ENCODE measurements around the gene CARHSP1. TPM values are rescaled to one million over a fixed set of nuclear protein-coding genes. Genes with fewer than 3 reads are reported as not detected.

The CARHSP1 gene
- total and polyA plus RNA-seq, 9 of the 15 experiments (the other 6 are each of a cell fraction or from before 2014, with no cell fraction given), result 5.8 to 114 (median 41.1) TPM

DNA sequence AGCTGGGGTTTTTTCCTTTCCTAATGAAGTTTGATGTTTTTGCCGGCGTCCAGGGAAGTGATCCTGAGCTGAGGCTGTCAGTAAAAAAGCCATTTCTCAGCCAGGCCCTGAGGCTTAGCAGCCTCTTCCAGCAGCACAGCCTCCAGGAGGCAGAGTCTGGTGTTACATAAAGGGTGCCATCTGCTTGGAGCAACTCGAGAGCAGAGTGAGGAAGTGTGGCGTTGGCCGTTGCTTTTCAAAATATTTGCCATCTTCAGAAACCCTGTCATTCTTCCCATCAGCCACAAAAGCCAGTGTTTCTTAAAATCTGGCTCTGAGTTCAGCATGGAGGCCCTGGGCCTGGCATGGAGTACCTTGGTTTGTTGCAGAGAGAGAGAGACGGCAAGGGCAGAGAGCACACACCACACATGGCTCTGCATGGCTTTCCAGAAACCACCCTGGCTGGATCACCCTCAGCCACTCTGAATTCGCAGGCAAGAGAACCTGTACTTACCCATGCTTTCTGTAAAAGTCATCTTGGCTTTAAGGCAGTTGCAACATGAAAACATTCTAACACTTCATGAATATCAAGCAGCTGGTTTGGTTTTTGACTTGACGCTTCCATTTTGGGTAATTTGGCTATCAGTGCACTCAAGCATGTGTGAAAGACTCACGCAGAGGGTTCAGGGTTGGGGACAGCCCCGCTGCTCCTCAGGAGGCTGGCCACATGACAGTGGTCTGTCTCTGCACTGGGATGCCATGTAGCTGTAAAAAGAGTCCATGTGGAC is 50.1 kb downstream of the CARHSP1 start:
- no peak overlapping the region for H3K4me2 ChIP-seq (ENCODE audit: insufficient read depth, low read length)
- no peaks in the 10 kb centered on the region for H4K20me1 ChIP-seq (replicated peaks; ENCODE audit: control insufficient read depth, insufficient read depth, low read length)
- 92% methylated on average over 10 of the region's 10 CpGs for WGBS (ENCODE audit: insufficient coverage, low coverage, missing lambda C conversion rate)
- ATAC-seq (no peak), DNase-seq (ENCODE audit: extremely low read depth in 1 of 4, low spot score in 3 of 4) (no peak), FAIRE-seq (no peak)
- no peak overlapping the region for H3K9ac ChIP-seq (ENCODE audit: insufficient read depth in 1 of 2, low read depth in 2 of 2, low read length in 2 of 2)
- peaks cover 93% of the 10 kb centered on the region for H3K36me3 ChIP-seq (ENCODE audit: control insufficient read depth, insufficient read depth, low read length)
- H3K79me2 ChIP-seq (ENCODE audit: control insufficient read depth, insufficient read depth, low read length), result no peaks in the 10 kb centered on the region; the same call in 2 of the 3 replicates
- TF ChIP-seq ESRRB (CRISPR knock-in tag; IDR thresholded peaks at IDR 0.05; ENCODE audit: borderline replicate concordance), result no peak
- TF ChIP-seq SRSF7 (optimal IDR thresholded peaks at IDR 0.05; ENCODE audit: low read depth, low read length), result no peak
- TF ChIP-seq GABPA (tag; conservative IDR thresholded peaks at IDR 0.05; ENCODE audit: low read depth), result no peak
- no peak for TF ChIP-seq HMGN3 (IDR thresholded peaks at IDR 0.05; ENCODE audit: borderline replicate concordance, extremely low read depth, insufficient read length, low read depth, low read length)
- in situ Hi-C loops (cut with MboI) (no loop called here), intact Hi-C loops (cut with micrococcal nuclease) (no loop called here)
- no TSS peak for BruUV-seq (replicated peaks)
- ChIA-PET CTCF (ENCODE audit: low intra/inter-chr PET ratio) (no interaction called here), POLR2A (interaction anchor here (0.5 to 2.6 kb wide), 2 partner anchors 9 to 66 kb away, joined by 3 to 13 read pairs; no protein-coding TSS in a partner anchor)
- no peak overlapping the region for H3K4me3 ChIP-seq
- H3K27me3 ChIP-seq (ENCODE audit: control insufficient read depth in 2 of 2, insufficient read depth in 2 of 2, low read length in 2 of 2), result no peaks in the 10 kb centered on the region
- no peaks in the 10 kb centered on the region for H3K9me1 ChIP-seq (ENCODE audit: control insufficient read depth, insufficient read depth, low read length)
- no peak overlapping the region for H3K27ac ChIP-seq (ENCODE audit: extremely low read depth, low read depth, low read length)
- H2AFZ ChIP-seq (ENCODE audit: low read depth, low read length), result no peak overlapping the region
- H3K9me3 ChIP-seq (replicated peaks; ENCODE audit: control insufficient read depth, insufficient read depth, low read depth, low read length), result no peaks in the 10 kb centered on the region
- H3K4me1 ChIP-seq (replicated peaks in 1 of 2; ENCODE audit: control insufficient read depth in 2 of 2, insufficient read depth in 2 of 2, low read length in 2 of 2), result no peaks in the 10 kb centered on the region

All from K562 (cell line).